ENCODE measurements around the gene SCEL.
"Not testable (repeated sequence)": the region's sequence is repeated elsewhere in the genome, so short reads cannot be mapped to it uniquely, and the experiment has no call there.

SCEL gene, protein sequence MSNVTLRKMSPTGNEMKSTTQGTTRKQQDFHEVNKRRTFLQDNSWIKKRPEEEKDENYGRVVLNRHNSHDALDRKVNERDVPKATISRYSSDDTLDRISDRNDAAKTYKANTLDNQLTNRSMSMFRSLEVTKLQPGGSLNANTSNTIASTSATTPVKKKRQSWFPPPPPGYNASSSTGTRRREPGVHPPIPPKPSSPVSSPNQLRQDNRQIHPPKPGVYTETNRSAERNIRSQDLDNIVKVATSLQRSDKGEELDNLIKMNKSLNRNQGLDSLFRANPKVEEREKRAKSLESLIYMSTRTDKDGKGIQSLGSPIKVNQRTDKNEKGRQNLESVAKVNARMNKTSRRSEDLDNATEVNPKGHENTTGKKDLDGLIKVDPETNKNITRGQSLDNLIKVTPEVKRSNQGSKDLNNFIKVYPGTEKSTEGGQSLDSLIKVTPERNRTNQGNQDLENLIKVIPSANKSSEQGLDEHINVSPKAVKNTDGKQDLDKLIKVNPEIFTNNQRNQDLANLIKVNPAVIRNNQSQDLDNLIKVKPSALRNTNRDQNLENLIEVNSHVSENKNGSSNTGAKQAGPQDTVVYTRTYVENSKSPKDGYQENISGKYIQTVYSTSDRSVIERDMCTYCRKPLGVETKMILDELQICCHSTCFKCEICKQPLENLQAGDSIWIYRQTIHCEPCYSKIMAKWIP

DNA sequence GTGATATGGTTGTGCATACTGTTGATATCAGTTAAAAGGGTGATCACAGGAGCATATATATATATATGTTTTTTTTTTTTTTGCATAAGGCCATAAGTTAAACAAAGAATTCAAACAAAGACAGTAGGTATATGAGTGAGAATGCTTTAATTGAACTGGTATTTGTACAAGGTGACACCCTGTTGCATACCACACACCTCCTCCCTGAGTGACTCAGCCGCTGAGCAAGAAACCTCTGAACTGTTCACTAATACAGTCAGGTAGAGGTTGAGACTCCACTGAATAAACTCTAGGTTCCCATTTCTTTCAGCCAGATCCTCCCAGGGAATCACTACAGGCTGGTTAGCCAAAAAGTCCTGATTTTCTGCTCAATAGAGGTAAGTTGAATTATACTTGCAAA is at the start of gene SCEL:
TSS of gene SCEL (plus strand) at position 259 of the 400 bp plus-strand sequence. CDS start 20,170 bp downstream, outside the sequence.
- no peak for FAIRE-seq

DNA sequence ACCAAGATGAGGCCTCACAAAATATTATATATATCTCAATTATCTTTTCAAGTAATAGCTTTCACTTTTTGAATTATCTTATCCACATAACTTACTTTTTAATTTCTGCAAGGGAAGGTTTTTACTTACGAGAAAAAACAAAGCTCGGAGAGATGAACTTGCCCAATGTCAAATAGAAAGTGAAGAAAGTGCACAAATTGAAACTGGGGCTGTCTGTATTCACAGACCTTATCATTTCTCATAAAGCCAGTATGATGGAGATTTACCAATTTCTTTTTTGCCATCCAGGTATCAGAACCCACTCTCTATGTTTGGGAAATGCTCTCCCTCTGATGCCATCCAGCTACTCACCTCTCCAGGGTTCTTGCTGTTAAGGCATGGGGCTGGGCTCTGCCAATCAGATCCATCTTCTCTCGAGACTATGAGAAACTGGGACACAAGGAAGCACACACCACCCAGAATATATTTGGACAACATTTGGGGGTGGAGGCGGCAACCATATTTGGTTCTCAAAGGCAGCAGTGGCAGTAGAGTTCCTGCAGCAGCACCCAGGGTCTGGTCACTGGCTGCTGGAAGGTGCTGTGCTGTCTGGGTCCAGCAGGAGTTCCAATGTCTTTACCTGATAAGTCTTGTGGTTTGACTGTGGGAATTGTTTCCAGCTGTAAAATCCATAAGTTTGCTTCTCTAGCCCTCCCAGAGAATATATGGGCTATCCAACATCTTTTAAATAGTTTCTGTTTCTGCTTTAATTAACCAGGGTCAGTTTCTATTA is 45.8 kb upstream of the SCEL start:
- FAIRE-seq = no peak

DNA sequence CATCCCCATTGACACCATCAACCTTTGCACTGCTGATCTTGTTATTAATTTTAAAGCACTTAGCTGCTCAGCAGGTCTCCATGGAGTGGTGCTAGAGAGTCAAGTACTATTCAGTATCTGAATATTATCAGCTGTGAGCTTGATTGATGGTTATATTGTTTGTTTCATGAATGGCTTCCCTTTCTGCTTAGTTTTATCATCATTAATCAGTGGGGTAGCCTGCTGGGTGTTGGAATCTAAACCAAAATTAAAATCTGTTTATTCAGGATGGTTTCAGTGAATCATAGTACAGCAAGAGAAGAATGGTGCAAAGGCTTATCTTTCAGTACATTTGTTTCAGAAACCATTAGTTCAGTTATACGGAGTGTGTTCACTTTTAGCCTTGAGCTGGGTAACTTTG is 42.5 kb upstream of the SCEL start:
- no peak for FAIRE-seq

DNA sequence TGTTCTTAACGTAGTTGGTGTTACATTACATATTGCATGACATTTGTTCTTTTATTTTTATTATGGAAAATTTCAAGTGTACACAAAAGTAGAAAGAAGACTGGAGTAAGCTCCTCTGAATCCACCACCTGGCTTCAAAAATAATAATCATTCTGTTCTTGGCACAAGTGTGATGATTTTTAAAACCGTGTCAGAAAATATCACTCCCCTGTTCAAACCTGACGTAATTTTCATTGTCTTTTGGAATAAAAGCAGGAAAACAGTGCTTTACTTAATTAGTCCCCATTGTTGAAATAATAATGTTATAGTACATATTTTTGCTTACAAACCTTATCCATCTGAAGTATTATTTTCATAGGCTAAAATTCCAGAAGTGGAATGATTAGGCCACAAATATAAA is 41.3 kb upstream of the SCEL start:
- no peak for FAIRE-seq

DNA sequence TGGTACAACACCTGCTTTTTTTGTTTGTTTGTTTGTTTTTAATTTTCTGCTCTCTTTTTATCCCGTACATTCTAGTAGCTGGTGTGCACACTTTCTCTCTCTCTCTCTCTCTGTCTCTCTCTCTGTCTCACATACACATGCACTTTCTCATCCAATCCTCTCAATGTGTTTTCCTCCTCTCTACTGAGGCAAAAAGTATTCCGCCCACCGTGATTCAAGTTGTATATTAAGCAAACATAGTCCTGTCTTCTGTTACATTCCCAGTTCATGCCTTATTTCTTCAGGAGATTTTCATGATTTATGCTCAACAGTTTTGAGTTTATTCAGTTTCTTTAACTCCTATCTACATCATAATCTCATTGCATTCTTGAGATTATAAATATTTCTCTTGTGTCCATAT is 38.2 kb upstream of the SCEL start:
- FAIRE-seq = no peak

DNA sequence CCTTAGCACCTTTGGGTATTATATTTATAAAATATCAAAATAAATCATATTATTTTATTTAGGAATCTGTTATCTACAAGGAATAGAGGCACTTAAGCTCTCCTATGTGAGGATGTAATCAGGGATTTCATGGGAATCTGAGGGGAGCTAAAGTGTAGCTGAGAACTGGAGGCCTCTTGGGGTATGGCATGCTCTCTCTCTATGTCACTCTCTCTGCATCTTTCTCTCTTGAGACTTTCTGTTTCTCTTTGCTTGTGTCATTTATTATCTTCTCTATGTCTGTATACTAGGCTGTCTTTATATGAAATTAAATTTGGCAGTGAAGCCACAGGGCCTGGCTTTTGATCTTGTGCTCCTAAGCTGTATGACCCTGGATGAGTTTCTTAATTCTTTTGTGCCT is 37.7 kb upstream of the SCEL start:
- FAIRE-seq = no peak

DNA sequence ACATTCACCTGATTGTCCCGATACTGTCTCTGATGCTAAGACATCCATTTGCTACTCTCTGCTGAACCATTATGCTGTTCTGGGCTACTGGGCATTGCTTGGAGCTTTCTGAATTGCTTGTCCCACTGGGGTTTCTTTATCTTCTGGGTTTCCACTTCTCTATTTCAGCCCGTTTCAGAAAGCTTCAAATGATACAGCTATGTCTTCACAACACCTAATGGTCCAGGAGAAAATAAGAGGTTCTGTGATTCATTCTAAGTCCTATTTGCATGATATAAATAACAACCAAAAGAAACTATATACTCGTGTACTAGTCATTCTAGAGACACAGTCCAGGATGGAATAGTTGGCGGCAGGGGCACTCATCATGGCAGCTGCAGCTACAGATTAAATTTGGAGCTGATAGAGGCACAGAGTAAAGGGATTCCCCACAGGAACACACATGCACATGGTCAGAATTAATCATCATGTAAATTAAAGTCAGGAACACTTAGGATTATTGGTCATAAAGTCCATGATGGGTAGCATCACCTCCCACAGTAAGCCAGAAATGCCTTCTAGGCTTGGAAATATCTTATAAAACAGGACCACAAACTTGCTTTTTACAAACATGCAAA is 33.3 kb upstream of the SCEL start:
- FAIRE-seq = no peak

DNA sequence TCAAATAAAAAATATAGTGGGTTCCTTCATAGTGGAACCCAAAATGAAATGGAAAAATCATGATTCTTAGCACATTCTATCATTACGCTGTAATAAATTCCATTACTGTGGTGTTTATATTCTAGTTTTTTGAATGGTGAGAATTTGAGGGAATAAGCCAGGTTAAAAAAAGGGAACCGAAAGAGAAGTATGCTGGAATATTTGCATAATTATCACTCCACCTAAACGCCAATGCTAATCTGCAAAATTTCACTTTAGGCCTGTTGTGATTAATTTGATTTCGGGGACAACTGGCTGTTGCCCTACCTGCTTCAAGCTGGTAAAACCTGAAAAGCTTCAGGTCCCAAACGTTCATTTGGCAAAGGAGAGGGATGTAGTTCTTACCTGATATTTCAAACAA is 32.1 kb upstream of the SCEL start:
- FAIRE-seq = no peak

DNA sequence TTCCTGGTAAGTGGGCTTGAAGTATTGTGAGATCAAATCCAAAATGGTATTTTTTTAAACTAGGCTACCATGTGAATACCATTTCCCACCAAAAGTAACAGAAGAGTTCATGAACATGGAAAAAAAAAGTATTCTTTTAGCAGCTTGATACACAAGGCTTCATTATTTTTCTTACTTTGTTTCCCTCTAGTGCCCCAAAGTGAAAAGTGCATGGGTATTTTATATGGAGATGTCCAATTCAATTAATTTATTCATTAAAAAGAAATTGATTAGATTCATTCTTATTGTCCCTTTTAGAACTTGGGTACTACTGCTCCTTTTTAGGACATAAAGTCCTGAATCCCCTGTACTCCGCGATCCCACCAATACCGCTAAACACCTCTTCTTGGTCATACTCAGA is 28.6 kb upstream of the SCEL start:
- FAIRE-seq = no peak

DNA sequence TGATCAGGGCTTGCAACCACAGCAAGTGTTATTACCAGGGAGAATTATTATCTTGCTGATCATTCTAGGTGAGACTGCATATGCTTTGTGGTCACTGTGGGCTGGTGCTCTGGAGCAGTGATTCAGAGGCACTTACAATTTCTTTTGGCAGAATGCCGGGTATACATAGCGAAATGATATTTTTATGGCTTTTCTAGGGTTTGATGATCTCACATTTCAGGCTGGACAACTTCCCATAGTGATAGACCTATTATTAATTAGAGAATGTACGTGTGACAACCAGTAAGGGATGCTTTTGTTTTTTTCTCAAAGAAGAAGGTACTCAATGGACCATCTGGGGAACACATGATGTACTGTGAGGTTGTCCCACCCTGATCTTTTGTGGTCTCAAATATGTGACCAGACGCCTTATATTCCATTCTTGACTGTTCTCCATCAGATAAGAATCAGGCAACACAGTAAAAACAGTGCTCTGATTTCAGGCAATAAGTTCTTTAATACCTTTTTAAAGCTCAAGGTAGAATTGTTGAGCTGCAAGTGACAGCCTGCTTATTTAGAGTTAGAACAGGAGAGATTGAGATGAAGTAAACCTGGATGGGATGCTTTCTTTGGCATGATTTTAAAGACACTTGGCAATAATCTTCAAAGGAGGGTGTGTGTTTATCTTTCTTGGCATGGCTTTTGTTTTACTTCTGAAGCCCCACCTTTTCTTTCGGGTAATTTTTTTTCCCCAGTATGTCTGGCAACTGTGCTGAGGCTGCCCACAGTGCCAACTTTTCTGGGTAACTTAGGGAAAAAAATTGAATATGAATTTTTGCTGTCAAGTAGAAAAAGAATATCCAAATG is 27.4 kb upstream of the SCEL start:
- FAIRE-seq = no peak

DNA sequence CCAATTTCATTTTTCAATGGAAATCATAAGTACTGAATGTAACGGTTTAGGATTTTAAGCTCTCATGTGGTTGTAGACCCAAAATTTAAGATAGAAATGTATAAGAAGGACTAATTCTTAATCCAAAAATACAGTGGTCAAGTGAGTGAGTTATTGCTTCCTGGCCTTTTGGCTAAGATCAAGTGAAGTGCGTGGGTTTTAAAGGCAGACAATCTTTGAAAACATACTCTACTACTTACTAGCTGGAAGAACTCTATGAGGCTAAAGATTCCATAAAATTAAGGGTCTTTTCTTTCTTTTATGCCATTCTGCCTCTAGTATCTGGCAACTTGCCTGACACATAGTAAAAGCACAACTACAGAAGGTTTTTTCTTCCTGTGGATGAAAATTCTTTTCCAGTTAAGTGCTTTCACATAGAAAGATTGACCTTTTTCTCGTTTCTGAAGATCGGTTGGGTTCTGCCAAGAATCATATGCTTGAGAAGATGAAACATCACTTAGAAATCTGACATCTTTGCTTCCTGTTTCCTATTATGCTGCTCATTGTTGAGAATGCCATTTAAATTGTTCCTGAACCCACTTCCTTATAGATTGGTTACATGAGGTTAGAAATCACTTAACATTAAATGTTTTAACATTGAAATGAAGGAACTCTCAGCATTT is 26.4 kb upstream of the SCEL start:
- no peak for FAIRE-seq

DNA sequence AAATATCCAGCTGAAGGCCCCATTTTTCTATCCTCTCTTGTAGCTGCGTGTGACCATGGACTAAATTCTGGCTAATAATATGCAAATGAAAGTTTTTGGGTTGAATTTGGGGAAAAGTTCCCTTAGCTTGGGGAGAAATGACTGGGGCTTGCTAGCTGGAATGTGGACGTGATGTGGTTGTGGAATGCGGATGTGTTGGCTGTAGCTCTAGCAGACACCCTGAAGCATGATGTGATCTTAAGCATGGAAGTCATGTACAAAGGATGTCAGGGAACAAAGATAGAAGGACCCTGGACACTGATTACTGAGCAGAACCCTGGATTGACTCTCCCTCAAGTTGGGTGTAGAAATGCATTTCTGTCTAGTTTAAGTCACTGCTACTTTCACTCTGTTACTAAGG is 25.4 kb upstream of the SCEL start:
- no peak for FAIRE-seq

DNA sequence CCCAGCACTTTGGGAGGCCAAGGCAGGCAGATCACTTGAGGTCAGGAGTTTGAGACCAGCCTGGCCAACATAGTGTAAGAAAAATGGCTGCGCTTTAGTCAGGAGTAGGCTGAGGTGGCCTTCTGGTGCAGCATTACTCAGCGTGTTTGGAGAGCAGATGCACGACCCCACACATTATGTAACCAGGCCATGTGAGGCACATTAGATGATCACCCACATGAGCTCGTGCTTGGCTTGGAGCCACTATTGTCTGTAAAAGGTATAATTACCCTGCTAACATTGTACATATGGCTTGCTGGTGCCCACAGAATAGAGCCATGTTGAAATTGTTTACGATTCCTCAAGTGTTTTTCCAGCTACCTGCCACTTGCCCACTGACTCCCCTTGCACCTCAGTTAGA is 24.0 kb upstream of the SCEL start:
- no peak for FAIRE-seq

DNA sequence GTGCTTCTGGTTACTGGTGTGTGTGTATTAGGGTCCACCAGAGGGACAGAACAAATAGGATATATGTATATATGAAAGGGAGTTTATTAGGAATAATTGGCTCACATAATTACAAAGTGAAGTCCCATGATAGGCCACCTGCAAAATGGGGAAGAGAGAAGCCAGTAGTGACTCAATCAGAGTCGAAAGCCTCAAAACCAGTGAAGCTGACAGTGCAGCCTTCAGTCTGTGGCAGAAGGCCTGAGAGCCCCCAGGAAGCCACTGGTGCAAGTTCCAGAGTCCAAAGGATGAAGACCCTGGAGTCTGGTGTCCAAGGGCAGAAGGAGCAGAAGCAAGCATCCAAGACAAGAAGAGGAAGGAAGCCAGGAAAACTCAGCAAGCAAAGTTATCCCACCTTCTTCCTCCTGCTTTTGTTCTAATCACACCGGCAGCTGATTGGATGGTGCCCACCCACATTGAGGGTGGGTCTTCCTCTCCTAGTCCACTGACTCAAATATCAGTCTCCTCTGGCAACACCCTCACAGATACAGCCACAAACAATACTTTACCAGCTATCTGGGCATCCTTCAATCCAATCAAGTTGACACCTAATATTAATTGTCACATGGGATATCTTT is 21.7 kb upstream of the SCEL start:
- no peak for FAIRE-seq

DNA sequence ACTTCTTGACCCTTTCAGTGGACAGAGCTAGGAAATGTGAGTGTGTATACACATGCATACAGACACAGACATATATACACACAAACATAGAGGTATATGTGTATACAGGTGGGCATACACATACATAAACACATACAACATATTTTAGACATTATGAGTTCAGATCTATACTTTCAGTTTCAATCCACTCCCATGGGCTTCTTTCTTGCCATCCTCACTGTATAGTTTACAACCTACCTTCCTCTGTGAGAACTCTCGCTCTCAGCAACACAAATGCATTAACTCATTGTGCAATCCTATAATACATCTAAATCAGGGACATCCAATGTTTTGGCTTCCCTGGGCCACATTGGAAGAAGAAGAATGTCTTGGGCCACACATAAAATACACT is 21.2 kb upstream of the SCEL start:
- no peak for FAIRE-seq

DNA sequence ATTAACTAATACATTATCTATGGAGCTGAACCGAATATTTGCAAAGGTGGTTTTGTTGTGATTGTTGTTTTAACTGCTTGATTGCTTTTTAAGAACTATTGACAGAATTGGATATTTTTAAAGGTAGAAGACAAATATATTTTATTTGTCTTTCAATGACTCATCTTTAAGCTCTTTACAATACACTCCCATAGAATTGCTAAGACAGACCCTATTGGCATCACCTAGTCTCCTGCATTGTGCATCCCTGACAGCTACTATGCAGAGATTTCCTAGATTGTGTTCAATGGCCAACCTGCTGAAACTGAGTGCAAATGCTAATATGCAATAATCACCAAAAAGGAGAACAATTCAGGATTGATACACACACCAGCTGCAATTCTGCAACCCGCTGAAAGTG is 19.7 kb upstream of the SCEL start:
- FAIRE-seq = no peak

DNA sequence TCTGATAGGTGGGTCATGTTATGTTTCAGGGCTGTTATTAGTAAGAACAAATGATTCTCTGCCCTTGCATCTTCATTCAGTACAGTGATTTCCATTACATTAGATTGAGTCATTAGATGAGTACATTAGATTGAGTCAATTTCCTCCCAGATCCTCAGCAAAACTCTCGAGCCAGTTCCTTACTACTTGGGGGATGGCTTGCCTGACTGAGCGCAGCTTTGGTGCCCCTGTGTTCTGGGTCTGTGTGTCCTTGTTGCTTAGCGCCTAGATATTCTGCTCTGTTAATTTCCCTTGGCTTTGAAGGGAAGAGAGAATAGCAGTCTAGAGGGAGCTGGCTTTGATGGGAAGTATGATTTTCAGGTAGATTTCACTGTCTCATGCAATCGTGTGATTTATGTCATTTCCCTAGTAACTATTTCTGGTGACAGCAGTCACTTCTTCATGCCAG is 19.1 kb upstream of the SCEL start:
- FAIRE-seq = no peak

DNA sequence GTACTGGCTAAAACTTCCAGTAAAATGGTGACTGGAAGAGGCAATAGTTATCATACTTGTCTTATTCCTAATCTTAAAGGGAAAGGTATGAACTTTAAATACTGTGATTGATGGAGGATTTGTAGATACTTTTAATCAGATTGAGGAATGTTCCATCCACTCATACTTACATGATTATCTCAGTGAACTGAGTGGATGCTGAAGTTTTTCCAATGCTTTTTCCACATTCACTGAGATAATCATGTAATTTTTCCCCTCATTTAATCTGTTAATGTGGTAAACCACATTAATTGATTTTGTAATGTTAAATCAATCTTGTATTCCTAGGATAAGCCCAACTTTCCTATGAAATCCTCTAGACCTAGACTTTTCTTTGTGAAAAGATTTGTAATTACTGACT is 17.2 kb upstream of the SCEL start:
- no peak for FAIRE-seq

DNA sequence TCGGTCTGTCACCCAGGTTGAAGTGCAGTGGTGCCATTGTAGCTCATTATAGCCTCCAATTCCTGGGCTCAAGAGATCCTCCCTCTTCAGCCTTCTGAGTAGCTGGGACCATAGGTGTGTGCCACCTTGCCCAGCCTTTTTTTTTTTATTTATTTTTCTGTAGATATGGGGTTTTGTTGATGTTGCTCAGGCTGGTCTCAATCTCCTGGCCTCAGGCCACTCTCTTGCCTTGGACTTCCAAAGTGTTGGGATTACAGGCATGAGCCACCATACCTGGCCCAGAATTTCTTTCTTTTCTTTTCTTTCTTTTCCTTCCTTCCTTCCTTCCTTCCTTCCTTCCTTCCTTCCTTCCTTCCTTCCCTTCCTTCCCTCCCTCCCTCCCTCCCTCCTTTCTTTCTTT is 16.1 kb upstream of the SCEL start:
- FAIRE-seq = not testable (repeated sequence)

DNA sequence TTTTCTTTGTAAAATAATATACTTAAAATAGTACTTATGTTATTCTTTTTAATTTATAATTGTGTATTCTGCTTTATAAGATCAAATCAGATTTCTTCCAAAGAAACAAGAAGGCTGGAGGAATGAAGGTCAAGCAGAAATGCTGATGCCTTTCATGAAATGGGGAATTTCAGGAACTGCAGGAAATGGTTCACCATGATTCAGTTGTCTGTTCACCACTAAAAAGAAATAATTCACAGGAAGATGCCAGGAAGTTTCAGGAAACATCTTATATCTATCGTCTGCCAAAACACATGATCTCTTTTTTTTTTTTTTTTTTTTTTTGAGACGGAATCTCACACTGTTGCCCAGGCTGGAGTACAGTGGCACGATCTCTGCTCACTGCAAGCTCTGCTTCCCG is 15.7 kb upstream of the SCEL start:
- FAIRE-seq = no peak

DNA sequence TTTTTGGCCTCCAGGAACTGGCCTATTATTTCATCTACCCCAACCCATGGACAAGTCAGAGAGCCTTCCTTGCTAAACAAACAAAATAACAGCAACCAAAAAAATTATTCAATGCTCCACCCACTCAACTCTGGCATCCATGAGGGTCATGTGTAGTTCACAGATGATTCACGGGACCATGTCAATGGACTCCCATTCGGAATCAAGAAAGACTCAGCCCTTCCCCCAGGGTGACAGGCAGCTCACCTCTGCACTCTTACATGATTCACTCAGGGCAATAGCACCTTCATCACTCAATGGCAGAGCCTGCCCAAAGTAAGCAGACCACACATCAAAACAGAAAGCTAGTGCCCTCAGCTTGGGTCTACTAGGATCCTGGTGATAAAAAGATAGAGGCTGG is 14.3 kb upstream of the SCEL start:
- no peak for FAIRE-seq

Measured in endometrium (tissue), 2 donors.